Heart left ventricle (tissue), 13 donors: ENCODE measurements around the gene PSMD13.

Experiments
- CTCF ChIP-seq, 12 donors: fragments of 200-600 bp; sonication (generic) in 4 of 12; IDR thresholded peaks; one replicate each; pipeline versions ENCODE4 v1.5.0 to v1.8.0; 2018 to 2022; ENCODE audit warnings: antibody characterized with exemption in 12 of 12, mild to moderate bottlenecking in 5 of 12
- POLR2A ChIP-seq, 2 donors: fragments of 450-650 bp; IDR thresholded peaks; one replicate each; pipeline ENCODE4 v1.6.1; 2017; ENCODE audit warnings: antibody characterized with exemption in 2 of 2, mild to moderate bottlenecking in 2 of 2, moderate library complexity in 2 of 2
- donor health status: ischemic (EF 13 %, LVEDD 7.1; RV severe dilation, severe dysfunction).
- donor health status: DM: no; HTN: yes; CAD: no.
- donor health status: DM: no; HTN: no; CAD: no.
- donor health status: ischemic (EF 25% LVEDD 6.9; RV normal size, moderate dysfunction).
- donor health status: ischemic (EF 25% LVEDD 5.7; RV mildly dilated, moderate dysfunction).
- donor health status: ischemic (EF 35%, LVEDD 5.7; RV mildly dilated, moderate dysfunction).
- donor health status: nonischemic (EF 11% LVEDD 7.7; RV severe dilation, severe dysfunction).
- donor health status: DM: yes; HTN: yes; CAD: no.
- donor health status: PGD.
- donor health status: ischemic (EF 29% LVEDD 5.4; RV normal size, mild dysfunction).
- donor health status: nonischemic (EF 23%, LVEDD 6.1; RV moderate dilation, normal function).

DNA sequence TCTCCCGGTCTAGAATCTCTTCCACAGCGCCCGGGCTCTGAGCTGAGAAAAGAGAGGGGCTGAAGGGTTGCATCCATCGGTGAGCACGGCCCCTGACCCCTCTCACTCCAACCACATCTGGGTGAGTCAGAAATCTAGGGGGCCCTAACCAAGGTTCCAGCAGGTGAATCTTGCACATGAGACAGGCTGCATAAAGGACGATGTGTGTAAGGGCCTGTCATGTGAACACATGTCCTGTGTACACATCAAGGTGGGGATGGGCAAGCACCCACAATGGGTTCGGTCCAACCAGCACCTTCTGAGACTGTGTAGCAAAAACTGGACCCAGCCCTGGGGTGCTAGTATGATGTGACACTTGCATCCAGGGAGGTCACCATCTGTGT, 30.8 kb upstream of the PSMD13 start:
- no peak for TF ChIP-seq CTCF (IDR thresholded peaks at IDR 0.05)
- TF ChIP-seq POLR2A (IDR thresholded peaks at IDR 0.05): no peak
